Measurements from ENCODE around the gene PABPN1. TPM values are rescaled to one million over a fixed set of nuclear protein-coding genes. Genes with fewer than 3 reads are reported as not detected.

Gene PABPN1
- total and polyA plus RNA-seq, 2 of the 13 experiments (the other 11 are each of a cell fraction or from before 2014, with no cell fraction given): 233 to 524 TPM

DNA sequence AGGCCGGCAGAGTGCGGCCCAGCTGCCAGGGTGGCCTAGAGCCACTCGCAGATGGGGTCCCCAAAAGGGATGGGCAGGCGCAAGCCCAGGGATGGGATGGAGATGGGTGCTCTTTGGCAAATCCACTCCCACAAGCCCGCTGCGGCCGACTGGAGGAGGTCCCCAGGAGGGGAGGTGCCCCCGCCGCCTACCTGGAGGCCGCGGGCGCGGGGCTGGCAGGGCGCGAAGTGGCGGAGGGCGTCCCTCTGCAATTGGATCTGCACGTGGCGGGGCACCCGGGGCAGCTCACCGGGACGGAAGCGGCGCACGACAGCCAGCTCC is 19.3 kb upstream of the PABPN1 start (continued):
- TF ChIP-seq ZNF788 (CRISPR knock-in tag; IDR thresholded peaks at IDR 0.05; ENCODE audit: borderline replicate concordance): peak; percentile 49; the same call in 1 of the 2 replicates
- peak; percentile 92 for TF ChIP-seq ZNF264 (CRISPR knock-in tag; IDR thresholded peaks at IDR 0.05)
- TF ChIP-seq ESRRA (CRISPR knock-in tag; IDR thresholded peaks at IDR 0.05; ENCODE audit: low read depth): peak; percentile 65; the same call in 1 of the 2 replicates
- 0 out of 2 replicates have a peak, but pooled peaks have one; percentile 81 for TF ChIP-seq SMAD3 (CRISPR knock-in tag; IDR thresholded peaks at IDR 0.05)
- TF ChIP-seq MYNN (CRISPR knock-in tag; IDR thresholded peaks at IDR 0.05; ENCODE audit: low read depth): peak; percentile 98
- TF ChIP-seq ZBTB21 (CRISPR knock-in tag; IDR thresholded peaks at IDR 0.05): peak; percentile 54; the same call in 1 of the 2 replicates
- TF ChIP-seq ZNF660 (CRISPR knock-in tag; IDR thresholded peaks at IDR 0.05; ENCODE audit: borderline replicate concordance, low read depth): peak; percentile 97
- TF ChIP-seq ZFAT (CRISPR knock-in tag; conservative IDR thresholded peaks at IDR 0.05): peak; percentile 96
- no peak for TF ChIP-seq SOX6 (IDR thresholded peaks at IDR 0.05)
- peak; percentile 66 for TF ChIP-seq SOX6 (CRISPR knock-in tag; IDR thresholded peaks at IDR 0.05)
- TF ChIP-seq RFX5 (IDR thresholded peaks at IDR 0.05; ENCODE audit: low read depth, low read length): no peak
- TF ChIP-seq, protein P1, sequence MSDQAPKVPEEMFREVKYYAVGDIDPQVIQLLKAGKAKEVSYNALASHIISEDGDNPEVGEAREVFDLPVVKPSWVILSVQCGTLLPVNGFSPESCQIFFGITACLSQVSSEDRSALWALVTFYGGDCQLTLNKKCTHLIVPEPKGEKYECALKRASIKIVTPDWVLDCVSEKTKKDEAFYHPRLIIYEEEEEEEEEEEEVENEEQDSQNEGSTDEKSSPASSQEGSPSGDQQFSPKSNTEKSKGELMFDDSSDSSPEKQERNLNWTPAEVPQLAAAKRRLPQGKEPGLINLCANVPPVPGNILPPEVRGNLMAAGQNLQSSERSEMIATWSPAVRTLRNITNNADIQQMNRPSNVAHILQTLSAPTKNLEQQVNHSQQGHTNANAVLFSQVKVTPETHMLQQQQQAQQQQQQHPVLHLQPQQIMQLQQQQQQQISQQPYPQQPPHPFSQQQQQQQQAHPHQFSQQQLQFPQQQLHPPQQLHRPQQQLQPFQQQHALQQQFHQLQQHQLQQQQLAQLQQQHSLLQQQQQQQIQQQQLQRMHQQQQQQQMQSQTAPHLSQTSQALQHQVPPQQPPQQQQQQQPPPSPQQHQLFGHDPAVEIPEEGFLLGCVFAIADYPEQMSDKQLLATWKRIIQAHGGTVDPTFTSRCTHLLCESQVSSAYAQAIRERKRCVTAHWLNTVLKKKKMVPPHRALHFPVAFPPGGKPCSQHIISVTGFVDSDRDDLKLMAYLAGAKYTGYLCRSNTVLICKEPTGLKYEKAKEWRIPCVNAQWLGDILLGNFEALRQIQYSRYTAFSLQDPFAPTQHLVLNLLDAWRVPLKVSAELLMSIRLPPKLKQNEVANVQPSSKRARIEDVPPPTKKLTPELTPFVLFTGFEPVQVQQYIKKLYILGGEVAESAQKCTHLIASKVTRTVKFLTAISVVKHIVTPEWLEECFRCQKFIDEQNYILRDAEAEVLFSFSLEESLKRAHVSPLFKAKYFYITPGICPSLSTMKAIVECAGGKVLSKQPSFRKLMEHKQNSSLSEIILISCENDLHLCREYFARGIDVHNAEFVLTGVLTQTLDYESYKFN (CRISPR knock-in tag; conservative IDR thresholded peaks at IDR 0.05): no peak; the same call in none of the 2 replicates
- TF ChIP-seq CHCHD3 (CRISPR knock-in tag; IDR thresholded peaks at IDR 0.05): no peak; the same call in 1 of the 2 replicates
- TF ChIP-seq ZNF879 (CRISPR knock-in tag; IDR thresholded peaks at IDR 0.05): peak; percentile 99
- 0 out of 2 replicates have a peak, but pooled peaks have one; percentile 21 for TF ChIP-seq SIN3A (IDR thresholded peaks at IDR 0.05; ENCODE audit: borderline replicate concordance, low read depth, low read length)
- peak; percentile 65 for TF ChIP-seq SAP130 (CRISPR knock-in tag; IDR thresholded peaks at IDR 0.05; ENCODE audit: low read depth)
- no peak; the same call in 1 of the 2 replicates for TF ChIP-seq MAZ (IDR thresholded peaks at IDR 0.05; ENCODE audit: borderline replicate concordance, low read depth, low read length)
- TF ChIP-seq MAZ (CRISPR knock-in tag; IDR thresholded peaks at IDR 0.05; ENCODE audit: low read depth): peak; percentile 18; the same call in 1 of the 2 replicates
- no peak; the same call in 1 of the 2 replicates for TF ChIP-seq ZNF138 (CRISPR knock-in tag; IDR thresholded peaks at IDR 0.05; ENCODE audit: low read depth)
- TF ChIP-seq CEBPB (IDR thresholded peaks at IDR 0.05; ENCODE audit: borderline replicate concordance, low read depth, low read length): no peak
- TF ChIP-seq ZNF367 (CRISPR knock-in tag; IDR thresholded peaks at IDR 0.05; ENCODE audit: borderline replicate concordance): peak; percentile 91; the same call in 1 of the 2 replicates
- peak; percentile 94; the same call in 1 of the 2 replicates for TF ChIP-seq CBX5 (CRISPR knock-in tag; IDR thresholded peaks at IDR 0.05; ENCODE audit: borderline replicate concordance)
- TF ChIP-seq, protein P2, sequence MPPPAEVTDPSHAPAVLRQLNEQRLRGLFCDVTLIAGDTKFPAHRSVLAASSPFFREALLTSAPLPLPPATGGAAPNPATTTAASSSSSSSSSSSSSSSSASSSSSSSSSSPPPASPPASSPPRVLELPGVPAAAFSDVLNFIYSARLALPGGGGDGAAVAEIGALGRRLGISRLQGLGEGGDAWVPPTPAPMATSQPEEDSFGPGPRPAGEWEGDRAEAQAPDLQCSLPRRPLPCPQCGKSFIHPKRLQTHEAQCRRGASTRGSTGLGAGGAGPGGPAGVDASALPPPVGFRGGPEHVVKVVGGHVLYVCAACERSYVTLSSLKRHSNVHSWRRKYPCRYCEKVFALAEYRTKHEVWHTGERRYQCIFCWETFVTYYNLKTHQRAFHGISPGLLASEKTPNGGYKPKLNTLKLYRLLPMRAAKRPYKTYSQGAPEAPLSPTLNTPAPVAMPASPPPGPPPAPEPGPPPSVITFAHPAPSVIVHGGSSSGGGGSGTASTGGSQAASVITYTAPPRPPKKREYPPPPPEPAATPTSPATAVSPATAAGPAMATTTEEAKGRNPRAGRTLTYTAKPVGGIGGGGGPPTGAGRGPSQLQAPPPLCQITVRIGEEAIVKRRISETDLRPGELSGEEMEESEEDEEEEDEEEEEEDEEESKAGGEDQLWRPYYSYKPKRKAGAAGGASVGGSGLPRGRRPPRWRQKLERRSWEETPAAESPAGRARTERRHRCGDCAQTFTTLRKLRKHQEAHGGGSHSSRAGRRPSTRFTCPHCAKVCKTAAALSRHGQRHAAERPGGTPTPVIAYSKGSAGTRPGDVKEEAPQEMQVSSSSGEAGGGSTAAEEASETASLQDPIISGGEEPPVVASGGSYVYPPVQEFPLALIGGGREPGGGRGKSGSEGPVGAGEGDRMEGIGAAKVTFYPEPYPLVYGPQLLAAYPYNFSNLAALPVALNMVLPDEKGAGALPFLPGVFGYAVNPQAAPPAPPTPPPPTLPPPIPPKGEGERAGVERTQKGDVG (CRISPR knock-in tag; IDR thresholded peaks at IDR 0.05; ENCODE audit: borderline replicate concordance): peak; percentile 17; the same call in 1 of the 2 replicates
- no peak for TF ChIP-seq ZNF382 (CRISPR knock-in tag; IDR thresholded peaks at IDR 0.05; ENCODE audit: borderline replicate concordance)
- TF ChIP-seq NKX3-1 (CRISPR knock-in tag; IDR thresholded peaks at IDR 0.05): peak; percentile 95
- no peak for TF ChIP-seq CENPX (CRISPR knock-in tag; IDR thresholded peaks at IDR 0.05)
- peak; percentile 86; the same call in 1 of the 2 replicates for TF ChIP-seq NFKBIZ (CRISPR knock-in tag; IDR thresholded peaks at IDR 0.05)
